B cell (primary cell): ENCODE results near the gene CTNNA2.

Source experiments
- CTCF ChIP-seq: fragments of 200-600 bp; IDR thresholded peaks from one replicate; pipeline ENCODE4 v1.8.0; 2022; ENCODE audit warnings: antibody characterized with exemption, mild to moderate bottlenecking
- EZH2 ChIP-seq: IDR thresholded peaks from 2 replicates; pipeline ENCODE4 v1.6.1; 2012; ENCODE audit warnings: borderline replicate concordance, low read depth, mild to moderate bottlenecking, moderate library complexity, low read length; ENCODE audit not compliant: insufficient read depth, poor library complexity, severe bottlenecking

- TF ChIP-seq CTCF (no peak), EZH2 (no peak)
Measured at GRCh38 chr2:80086831-80087230, 574.0 kb downstream of the CTNNA2 start.
